MM.1S (cell line): ENCODE measurements around the gene RNFT2.
A peak's percentile ranks its signal among the peaks of the same experiment; 100 is the strongest.

Experiments
- DNase-seq: peaks from one replicate; pipeline ENCODE4 v3.0.0-alpha.2; 2015
- H2AFZ ChIP-seq: fragments of 300-600 bp; sonication (generic); 2 replicates; pipeline ENCODE4 v1.6.0; 2016; ENCODE audit warnings: antibody characterized with exemption, low read length
- H3F3A ChIP-seq: fragments of 300-600 bp; sonication (generic); 2 replicates; pipeline ENCODE4 v1.6.1; 2016; ENCODE audit warnings: mild to moderate bottlenecking, antibody characterized with exemption, low read length, moderate library complexity, mixed read lengths; ENCODE audit not compliant: insufficient read depth
- H3K27ac ChIP-seq: fragments of 300-600 bp; sonication (generic); 2 replicates; pipeline ENCODE4 v1.5.1; 2016; ENCODE audit warnings: mild to moderate bottlenecking, low read length
- H3K27me3 ChIP-seq: fragments of 300-600 bp; sonication (generic); replicated peaks from 2 replicates; pipeline ENCODE4 v1.6.0; 2016; ENCODE audit warnings: low read length; ENCODE audit not compliant: insufficient read depth
- H3K36me3 ChIP-seq: fragments of 300-600 bp; sonication (generic); replicated peaks from 2 replicates; pipeline ENCODE4 v1.6.1; 2016; ENCODE audit warnings: mild to moderate bottlenecking, low read length, mixed read lengths; ENCODE audit not compliant: insufficient read depth
- H3K4me1 ChIP-seq: fragments of 300-600 bp; sonication (generic); 2 replicates; pipeline ENCODE4 v1.6.1; 2016; ENCODE audit warnings: low read length, mixed read lengths
- H3K4me2 ChIP-seq: fragments of 300-600 bp; sonication (generic); 2 replicates; pipeline ENCODE4 v1.6.0; 2016; ENCODE audit warnings: low read depth, low read length
- H3K4me3 ChIP-seq: fragments of 300-600 bp; sonication (generic); 2 replicates; pipeline ENCODE4 v1.5.1; 2016; ENCODE audit warnings: low read length, mixed read lengths
- H3K79me2 ChIP-seq: fragments of 300-600 bp; sonication (generic); 2 replicates; pipeline ENCODE4 v1.6.1; 2016; ENCODE audit warnings: mixed run types, low read length, mixed read lengths
- H3K9ac ChIP-seq: fragments of 300-600 bp; sonication (generic); 2 replicates; pipeline ENCODE4 v1.6.1; 2016; ENCODE audit warnings: low read length, mixed read lengths
- H3K9me2 ChIP-seq: fragments of 300-600 bp; sonication (generic); replicated peaks from 2 replicates; pipeline ENCODE4 v1.6.1; 2016; ENCODE audit warnings: mild to moderate bottlenecking, low read length, mixed read lengths; ENCODE audit not compliant: insufficient read depth
- H3K9me3 ChIP-seq: fragments of 300-600 bp; sonication (generic); replicated peaks from 2 replicates; pipeline ENCODE4 v1.6.1; 2016; ENCODE audit warnings: mild to moderate bottlenecking, low read length, mixed read lengths; ENCODE audit not compliant: insufficient read depth
- H4K20me1 ChIP-seq: fragments of 300-600 bp; sonication (generic); 2 replicates; pipeline ENCODE4 v1.6.1; 2016; ENCODE audit warnings: mild to moderate bottlenecking, low read length, moderate library complexity, mixed read lengths; ENCODE audit not compliant: insufficient read depth
- EZH2 ChIP-seq: fragments of 300-600 bp; sonication (generic); optimal IDR thresholded peaks from 2 replicates; pipeline ENCODE3; 2017; ENCODE audit warnings: low read depth, mild to moderate bottlenecking, antibody characterized with exemption, low read length, mixed read lengths
- EZH2phosphoT487 ChIP-seq: fragments of 300-600 bp; sonication (generic); IDR thresholded peaks from 2 replicates; pipeline ENCODE4 v1.6.1; 2018; ENCODE audit warnings: antibody characterized with exemption, low read length
- TF ChIP-seq, protein P1 (sequence below): fragments of 300-600 bp; sonication (generic); IDR thresholded peaks from 2 replicates; pipeline ENCODE4 v1.5.1; 2016; ENCODE audit warnings: antibody characterized with exemption, low read length, mixed read lengths

The RNFT2 gene

DNA sequence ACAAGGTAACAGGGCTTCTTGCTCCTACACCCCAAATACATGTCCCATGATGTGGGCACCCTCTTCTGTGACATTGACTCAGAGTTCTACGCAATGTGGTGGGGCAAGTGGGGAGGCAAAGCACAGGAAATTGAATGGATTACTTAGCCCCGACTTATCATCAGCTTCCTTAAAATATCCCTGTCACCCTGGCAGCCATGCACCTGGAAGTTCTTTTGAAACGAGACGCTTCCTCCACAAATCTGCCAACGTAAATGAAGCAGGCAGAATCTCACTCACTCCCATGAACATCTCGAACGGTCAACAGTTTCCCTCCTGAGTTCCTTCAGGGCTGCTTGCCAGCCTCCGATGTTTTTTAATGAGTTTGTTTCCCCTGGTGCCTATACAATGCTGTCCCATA lies 33.5 kb downstream of the RNFT2 start:
- H3K9ac ChIP-seq, result no peak overlapping the region
- no peaks in the 10 kb centered on the region for H3K4me1 ChIP-seq
- no peak overlapping the region for H3K4me3 ChIP-seq
- H3K9me2 ChIP-seq, result no peaks in the 10 kb centered on the region
- H3K36me3 ChIP-seq, result no peaks in the 10 kb centered on the region
- TF ChIP-seq EZH2phosphoT487 (no peak), EZH2 (no peak)
- TF ChIP-seq, protein P1, sequence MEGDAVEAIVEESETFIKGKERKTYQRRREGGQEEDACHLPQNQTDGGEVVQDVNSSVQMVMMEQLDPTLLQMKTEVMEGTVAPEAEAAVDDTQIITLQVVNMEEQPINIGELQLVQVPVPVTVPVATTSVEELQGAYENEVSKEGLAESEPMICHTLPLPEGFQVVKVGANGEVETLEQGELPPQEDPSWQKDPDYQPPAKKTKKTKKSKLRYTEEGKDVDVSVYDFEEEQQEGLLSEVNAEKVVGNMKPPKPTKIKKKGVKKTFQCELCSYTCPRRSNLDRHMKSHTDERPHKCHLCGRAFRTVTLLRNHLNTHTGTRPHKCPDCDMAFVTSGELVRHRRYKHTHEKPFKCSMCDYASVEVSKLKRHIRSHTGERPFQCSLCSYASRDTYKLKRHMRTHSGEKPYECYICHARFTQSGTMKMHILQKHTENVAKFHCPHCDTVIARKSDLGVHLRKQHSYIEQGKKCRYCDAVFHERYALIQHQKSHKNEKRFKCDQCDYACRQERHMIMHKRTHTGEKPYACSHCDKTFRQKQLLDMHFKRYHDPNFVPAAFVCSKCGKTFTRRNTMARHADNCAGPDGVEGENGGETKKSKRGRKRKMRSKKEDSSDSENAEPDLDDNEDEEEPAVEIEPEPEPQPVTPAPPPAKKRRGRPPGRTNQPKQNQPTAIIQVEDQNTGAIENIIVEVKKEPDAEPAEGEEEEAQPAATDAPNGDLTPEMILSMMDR, result no peak
- H3K27ac ChIP-seq, result no peak overlapping the region
- no peaks in the 10 kb centered on the region for H3F3A ChIP-seq
- no peak for DNase-seq
- no peaks in the 10 kb centered on the region for H4K20me1 ChIP-seq
- no peaks in the 10 kb centered on the region for H3K27me3 ChIP-seq
- H3K4me2 ChIP-seq, result no peak overlapping the region
- no peak overlapping the region for H2AFZ ChIP-seq
- no peaks in the 10 kb centered on the region for H3K9me3 ChIP-seq
- no peaks in the 10 kb centered on the region for H3K79me2 ChIP-seq

DNA sequence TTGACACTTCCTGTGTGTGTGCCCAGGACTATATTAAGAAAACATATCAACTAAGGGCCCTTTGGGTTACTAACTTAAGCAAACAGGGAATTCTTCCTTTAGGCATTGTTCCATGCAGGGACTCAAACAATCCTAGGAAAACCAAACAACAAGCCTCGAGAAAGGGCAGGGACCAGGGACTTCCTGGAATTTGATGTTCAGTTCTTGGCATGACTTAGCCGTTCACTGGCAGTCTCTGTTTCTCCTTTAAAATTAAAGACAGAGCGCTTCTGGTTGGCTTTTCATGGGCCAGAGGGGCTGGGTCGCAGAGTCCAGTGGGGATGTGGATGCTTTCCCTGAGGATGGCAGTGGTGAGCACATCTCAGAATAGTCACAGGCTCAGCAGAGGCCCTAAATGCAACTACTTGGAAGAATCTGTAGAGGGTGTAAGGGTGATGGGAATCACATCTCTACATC lies 35.2 kb downstream of the RNFT2 start:
- Histone ChIP-seq H3K27ac (no peak overlapping the region), H3K79me2 (no peaks in the 10 kb centered on the region), H3K9me3 (no peaks in the 10 kb centered on the region), H3K4me3 (no peak overlapping the region), H3K4me1 (no peaks in the 10 kb centered on the region), H4K20me1 (no peaks in the 10 kb centered on the region), H3K9ac (no peak overlapping the region), H3K4me2 (no peak overlapping the region), H3F3A (no peaks in the 10 kb centered on the region), H3K36me3 (no peaks in the 10 kb centered on the region), H3K27me3 (no peaks in the 10 kb centered on the region), H3K9me2 (no peaks in the 10 kb centered on the region), H2AFZ (no peak overlapping the region)
- DNase-seq, result no peak
- no peak for TF ChIP-seq EZH2phosphoT487
- TF ChIP-seq EZH2, result no peak
- TF ChIP-seq, protein P1, result no peak

DNA sequence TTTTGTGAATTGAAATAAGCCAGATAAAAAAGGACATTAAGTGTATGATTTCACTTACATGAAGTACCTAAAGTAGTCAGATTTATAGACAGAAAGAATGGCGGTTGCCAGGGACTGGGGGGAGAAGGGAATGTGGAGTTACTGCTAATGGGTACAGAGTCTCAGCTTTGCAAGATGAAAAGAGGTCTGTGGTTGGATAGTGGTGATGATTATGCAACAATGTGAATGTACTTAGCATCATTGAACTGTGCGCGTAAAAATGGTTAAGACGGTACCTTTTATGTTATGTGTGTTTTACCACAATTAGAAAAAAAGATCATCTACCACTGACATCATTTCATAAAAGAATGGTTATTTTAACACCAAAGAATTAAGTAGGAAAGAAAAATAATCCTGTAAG lies 35.9 kb downstream of the RNFT2 start:
- Histone ChIP-seq H4K20me1 (no peaks in the 10 kb centered on the region), H3K9me3 (no peaks in the 10 kb centered on the region), H3F3A (no peaks in the 10 kb centered on the region), H3K9ac (no peak overlapping the region), H3K27ac (no peak overlapping the region), H3K79me2 (no peaks in the 10 kb centered on the region), H3K4me3 (no peak overlapping the region), H2AFZ (no peak overlapping the region), H3K27me3 (no peaks in the 10 kb centered on the region), H3K4me2 (no peak overlapping the region), H3K9me2 (no peaks in the 10 kb centered on the region), H3K4me1 (no peaks in the 10 kb centered on the region), H3K36me3 (no peaks in the 10 kb centered on the region)
- DNase-seq, result no peak
- no peak for TF ChIP-seq EZH2
- TF ChIP-seq, protein P1, result no peak
- no peak for TF ChIP-seq EZH2phosphoT487

DNA sequence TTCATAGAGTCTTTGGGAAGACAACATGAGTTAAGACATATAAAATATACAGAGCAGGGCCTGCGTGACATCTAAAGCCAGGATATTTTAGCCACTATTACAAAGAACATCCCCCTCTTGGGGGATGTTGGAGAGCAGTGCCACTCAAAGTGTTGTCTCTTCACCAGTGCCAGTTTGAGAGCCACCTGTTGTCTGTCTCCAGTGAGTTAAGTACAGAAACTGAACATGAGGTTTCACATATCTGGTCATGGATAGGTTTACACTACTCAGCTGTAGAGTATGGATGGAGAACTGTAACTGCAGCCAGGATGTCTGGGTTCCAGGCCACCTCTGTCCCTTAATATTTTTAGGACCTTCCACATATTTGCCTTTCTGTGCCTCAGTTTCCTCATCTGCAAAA lies 39.1 kb downstream of the RNFT2 start:
- TF ChIP-seq, protein P1, result no peak
- no peak for TF ChIP-seq EZH2phosphoT487
- Histone ChIP-seq H2AFZ (no peak overlapping the region), H3K9me2 (no peaks in the 10 kb centered on the region), H3K27ac (no peak overlapping the region), H3K27me3 (no peaks in the 10 kb centered on the region), H3K9ac (no peak overlapping the region), H3K4me3 (no peak overlapping the region), H3K9me3 (no peaks in the 10 kb centered on the region), H3F3A (no peaks in the 10 kb centered on the region), H4K20me1 (no peaks in the 10 kb centered on the region), H3K4me2 (no peak overlapping the region), H3K36me3 (no peaks in the 10 kb centered on the region), H3K4me1 (no peaks in the 10 kb centered on the region), H3K79me2 (no peaks in the 10 kb centered on the region)
- DNase-seq, result peak; percentile 40
